A549 (cell line): ENCODE measurements around the gene GPC1.

Experiments used
- CBX8 ChIP-seq: fragments of 200-600 bp; sonication (generic); IDR thresholded peaks from 2 replicates; pipeline ENCODE4 v1.6.1; 2016
- CTCF ChIP-seq: fragments of >200 bp; sonication (Bioruptor Twin); formaldehyde crosslinking; IDR thresholded peaks from 3 replicates; pipeline ENCODE4 v1.5.1; 2016
- ELK1 ChIP-seq: fragments of 150-350 bp; IDR thresholded peaks from 2 replicates; pipeline ENCODE4 v1.6.1; 2014; ENCODE audit warnings: low read depth, mild to moderate bottlenecking, low read length
- EP300 ChIP-seq, 2 experiments: fragments of >200 bp; sonication (Bioruptor Twin); formaldehyde crosslinking; IDR thresholded peaks; 2 replicates in 1 of 2; 3 replicates in 1 of 2; pipeline ENCODE4 v1.6.1; 2016 to 2017
- MAZ ChIP-seq: fragments of 150-350 bp; IDR thresholded peaks from 2 replicates; pipeline ENCODE4 v1.6.1; 2014; ENCODE audit warnings: antibody characterized with exemption, low read depth, low read length, borderline replicate concordance
- POLR2A ChIP-seq: IDR thresholded peaks from 2 replicates; pipeline ENCODE4 v1.6.1; 2012; ENCODE audit warnings: mild to moderate bottlenecking, low read length

DNA sequence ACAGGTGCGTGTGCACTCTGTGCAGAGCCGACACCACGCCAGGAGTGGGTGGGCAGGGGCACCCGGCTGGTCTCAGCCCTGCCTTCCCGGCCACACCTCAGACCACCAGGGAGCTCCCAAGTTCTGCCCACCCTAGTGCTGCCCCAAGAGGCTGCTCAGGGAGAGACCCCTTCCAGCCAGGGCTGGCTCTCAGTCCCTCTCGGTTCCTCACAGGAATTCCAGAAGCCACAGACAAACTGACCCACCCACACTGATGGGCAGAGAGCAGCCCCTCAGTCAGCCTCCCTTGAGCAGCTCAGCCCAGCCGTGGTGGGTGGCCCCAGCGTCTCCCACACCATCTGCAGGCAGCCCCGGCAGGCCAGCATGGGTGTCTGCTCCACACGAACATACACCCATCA, 33.8 kb downstream of the GPC1 start:
- TF ChIP-seq MAZ (no peak), CBX8 (no peak), CTCF (no peak), ELK1 (no peak), EP300 (IDR thresholded peaks at IDR 0.05) (no peak), POLR2A (no peak)
